WTC11 (cell line): Measurements from ENCODE around the gene RTEL1. TPM values are rescaled to one million over a fixed set of nuclear protein-coding genes. Genes with fewer than 3 reads are reported as not detected.

Experiments
- ATAC-seq: fragments of 200-7000 bp; cut with Tn5 transposase; 2 replicates; pipeline ENCODE4 v1.10.0; 2021; ENCODE audit warnings: mild to moderate bottlenecking, moderate library complexity
- CTCF ChIA-PET: fragments of 300-600 bp; sonication (Branson Sonifier 250); formaldehyde crosslinking; loops from one replicate; lab custom pipeline; 2021; ENCODE audit warnings: antibody characterized with exemption; lab: Charles Lee
- POLR2A ChIA-PET: fragments of 350-600 bp; sonication (Branson Sonifier 250); formaldehyde crosslinking; loops from one replicate; lab custom pipeline; 2021; ENCODE audit warnings: antibody characterized with exemption; lab: Charles Lee
- DNase-seq: peaks from one replicate; pipeline ENCODE4 v3.0.0; 2021; ENCODE audit warnings: low spot score
- H3K27ac Mint-ChIP-seq: 2 replicates; pipeline ENCODE4 v1.8.0; 2021; ENCODE audit warnings: mixed read lengths
- H3K27me3 Mint-ChIP-seq: 2 replicates; pipeline ENCODE4 v1.8.0; 2021; ENCODE audit warnings: low read depth, mild to moderate bottlenecking, moderate library complexity, mixed read lengths
- H3K36me3 Mint-ChIP-seq: 2 replicates; pipeline ENCODE4 v1.8.0; 2021; ENCODE audit warnings: mixed read lengths
- H3K4me1 Mint-ChIP-seq: 2 replicates; pipeline ENCODE4 v1.8.0; 2022; ENCODE audit warnings: mixed read lengths
- H3K4me3 Mint-ChIP-seq: 2 replicates; pipeline ENCODE4 v1.8.0; 2021; ENCODE audit warnings: mild to moderate bottlenecking, moderate library complexity, mixed read lengths
- H3K9me3 Mint-ChIP-seq: 2 replicates; pipeline ENCODE4 v1.8.0; 2021; ENCODE audit warnings: mixed read lengths
- ATF1 ChIP-seq: sonication (generic); formaldehyde crosslinking; IDR thresholded peaks from 2 replicates; pipeline ENCODE4 v1.8.1; 2023; ENCODE audit warnings: mild to moderate bottlenecking, moderate library complexity, missing genetic modification reagents
- ELF4 ChIP-seq: sonication (generic); formaldehyde crosslinking; IDR thresholded peaks from 2 replicates; pipeline ENCODE4 v1.8.1; 2022; ENCODE audit warnings: low read depth, mild to moderate bottlenecking, moderate library complexity, missing genetic modification reagents
- ESRRA ChIP-seq: sonication (generic); formaldehyde crosslinking; IDR thresholded peaks from 2 replicates; pipeline ENCODE4 v1.8.1; 2022; ENCODE audit warnings: mild to moderate bottlenecking, missing genetic modification reagents, borderline replicate concordance
- GTF2I ChIP-seq: fragments of 250-450 bp; sonication (Bioruptor Pico); conservative IDR thresholded peaks from 2 replicates; pipeline ENCODE4 v1.4.0; 2021; ENCODE audit warnings: mild to moderate bottlenecking
- JAZF1 ChIP-seq: fragments of 250-450 bp; sonication (Bioruptor Pico); IDR thresholded peaks from 2 replicates; pipeline ENCODE4 v1.9.0; 2021; ENCODE audit warnings: moderate library complexity, mild to moderate bottlenecking, inconsistent platforms
- NR2C2 ChIP-seq: sonication (generic); formaldehyde crosslinking; IDR thresholded peaks from 2 replicates; pipeline ENCODE4 v1.8.0; 2022; ENCODE audit warnings: mild to moderate bottlenecking, missing genetic modification reagents
- SMAD4 ChIP-seq: sonication (generic); formaldehyde crosslinking; IDR thresholded peaks from 2 replicates; pipeline ENCODE4 v1.8.0; 2022; ENCODE audit warnings: mild to moderate bottlenecking, missing genetic modification reagents
- TP53 ChIP-seq: sonication (generic); formaldehyde crosslinking; IDR thresholded peaks from 2 replicates; pipeline ENCODE4 v1.8.1; 2023; ENCODE audit warnings: mild to moderate bottlenecking, missing genetic modification reagents
- ZNF121 ChIP-seq: sonication (generic); formaldehyde crosslinking; IDR thresholded peaks from 2 replicates; pipeline ENCODE4 v1.8.0; 2023; ENCODE audit warnings: missing genetic modification reagents
- ZNF138 ChIP-seq: sonication (generic); formaldehyde crosslinking; conservative IDR thresholded peaks from 2 replicates; pipeline ENCODE4 v1.8.1; 2022; ENCODE audit warnings: mild to moderate bottlenecking, moderate library complexity, missing genetic modification reagents
- ZNF232 ChIP-seq: sonication (generic); formaldehyde crosslinking; IDR thresholded peaks from 2 replicates; pipeline ENCODE4 v1.8.0; 2022; ENCODE audit warnings: mild to moderate bottlenecking, missing genetic modification reagents
- ZNF416 ChIP-seq: fragments of 250-450 bp; sonication (Bioruptor Pico); IDR thresholded peaks from 2 replicates; pipeline ENCODE4 v1.9.0; 2021; ENCODE audit warnings: mild to moderate bottlenecking, inconsistent platforms
- total RNA-seq: library from RNA; stranded (reverse); gene quantifications from 3 replicates; pipeline ENCODE4 v1.2.3, GENCODE V29; 2021
- TF ChIP-seq, protein P1 (sequence below): sonication (generic); formaldehyde crosslinking; IDR thresholded peaks from 2 replicates; pipeline ENCODE4 v1.8.1; 2023; ENCODE audit warnings: mild to moderate bottlenecking, moderate library complexity, missing genetic modification reagents
- TF ChIP-seq, protein P2 (sequence below): fragments of 250-450 bp; sonication (Bioruptor Pico); IDR thresholded peaks from 2 replicates; pipeline ENCODE4 v1.9.0; 2021; ENCODE audit warnings: moderate library complexity, mild to moderate bottlenecking, inconsistent platforms, borderline replicate concordance
- TF ChIP-seq, protein P3 (sequence below): fragments of 250-450 bp; sonication (Bioruptor Pico); IDR thresholded peaks from 2 replicates; pipeline ENCODE4 v1.9.0; 2021; ENCODE audit warnings: mild to moderate bottlenecking, borderline replicate concordance
- TF ChIP-seq, protein P4 (sequence below): sonication (generic); formaldehyde crosslinking; IDR thresholded peaks from 2 replicates; pipeline ENCODE4 v1.8.1; 2022; ENCODE audit warnings: missing genetic modification reagents, borderline replicate concordance
- TF ChIP-seq, protein P5 (sequence below): fragments of 250-450 bp; sonication (Bioruptor Pico); IDR thresholded peaks from 2 replicates; pipeline ENCODE4 v1.9.0; 2021; ENCODE audit warnings: mild to moderate bottlenecking
- TF ChIP-seq, protein P6 (sequence below): sonication (generic); formaldehyde crosslinking; IDR thresholded peaks from 2 replicates; pipeline ENCODE4 v1.8.1; 2022; ENCODE audit warnings: low read depth, mild to moderate bottlenecking, moderate library complexity, missing genetic modification reagents, borderline replicate concordance

RTEL1 gene
- total RNA-seq, 1 experiment from 2014 or later = 44.9 TPM

DNA sequence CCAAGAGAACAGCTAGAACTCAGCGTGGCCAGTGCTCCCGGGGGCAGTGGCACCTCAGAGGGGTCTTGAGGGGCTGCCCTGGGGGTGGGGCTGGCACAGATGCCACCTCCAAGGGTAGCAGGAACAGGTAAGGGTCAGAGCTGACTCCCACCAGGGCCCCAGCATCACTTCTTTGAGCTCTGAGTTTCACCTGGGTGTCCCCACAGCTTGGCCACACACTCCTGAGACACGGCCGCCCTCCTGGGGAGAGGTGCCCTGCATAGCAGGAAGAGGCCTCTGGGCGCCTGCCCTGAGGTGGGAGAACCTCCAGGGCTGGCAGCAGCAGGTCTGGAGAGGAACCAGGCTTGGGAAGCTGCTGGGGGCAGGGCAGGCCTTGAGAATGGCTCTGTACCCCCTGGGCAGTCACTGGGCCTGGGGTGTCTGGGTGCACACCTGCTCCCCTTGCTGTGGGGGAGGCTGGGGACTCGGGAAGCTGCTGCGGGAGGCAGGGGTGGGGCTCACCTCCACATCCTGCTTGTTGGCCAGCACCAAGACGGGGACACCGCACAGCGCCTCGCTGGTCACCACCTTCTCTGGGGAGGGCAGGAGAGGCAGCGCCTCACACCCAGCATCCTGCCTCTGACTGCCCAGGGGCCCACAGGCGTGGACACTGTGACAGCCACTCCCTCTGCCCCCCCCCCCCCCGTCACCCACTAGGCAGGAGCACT is 43.4 kb downstream of the RTEL1 start (continued):
- TF ChIP-seq, protein P1, sequence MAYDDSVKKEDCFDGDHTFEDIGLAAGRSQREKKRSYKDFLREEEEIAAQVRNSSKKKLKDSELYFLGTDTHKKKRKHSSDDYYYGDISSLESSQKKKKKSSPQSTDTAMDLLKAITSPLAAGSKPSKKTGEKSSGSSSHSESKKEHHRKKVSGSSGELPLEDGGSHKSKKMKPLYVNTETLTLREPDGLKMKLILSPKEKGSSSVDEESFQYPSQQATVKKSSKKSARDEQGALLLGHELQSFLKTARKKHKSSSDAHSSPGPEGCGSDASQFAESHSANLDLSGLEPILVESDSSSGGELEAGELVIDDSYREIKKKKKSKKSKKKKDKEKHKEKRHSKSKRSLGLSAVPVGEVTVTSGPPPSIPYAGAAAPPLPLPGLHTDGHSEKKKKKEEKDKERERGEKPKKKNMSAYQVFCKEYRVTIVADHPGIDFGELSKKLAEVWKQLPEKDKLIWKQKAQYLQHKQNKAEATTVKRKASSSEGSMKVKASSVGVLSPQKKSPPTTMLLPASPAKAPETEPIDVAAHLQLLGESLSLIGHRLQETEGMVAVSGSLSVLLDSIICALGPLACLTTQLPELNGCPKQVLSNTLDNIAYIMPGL (CRISPR knock-in tag) = no peak
- TF ChIP-seq ZNF232 (CRISPR knock-in tag) (no peak), TP53 (CRISPR knock-in tag) (no peak), ELF4 (no peak)
- TF ChIP-seq, protein P2, sequence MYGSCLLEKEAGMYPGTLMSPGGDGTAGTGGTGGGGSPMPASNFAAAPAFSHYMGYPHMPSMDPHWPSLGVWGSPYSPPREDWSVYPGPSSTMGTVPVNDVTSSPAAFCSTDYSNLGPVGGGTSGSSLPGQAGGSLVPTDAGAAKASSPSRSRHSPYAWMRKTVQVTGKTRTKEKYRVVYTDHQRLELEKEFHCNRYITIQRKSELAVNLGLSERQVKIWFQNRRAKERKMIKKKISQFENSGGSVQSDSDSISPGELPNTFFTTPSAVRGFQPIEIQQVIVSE (CRISPR knock-in tag) = no peak
- TF ChIP-seq, protein P3, sequence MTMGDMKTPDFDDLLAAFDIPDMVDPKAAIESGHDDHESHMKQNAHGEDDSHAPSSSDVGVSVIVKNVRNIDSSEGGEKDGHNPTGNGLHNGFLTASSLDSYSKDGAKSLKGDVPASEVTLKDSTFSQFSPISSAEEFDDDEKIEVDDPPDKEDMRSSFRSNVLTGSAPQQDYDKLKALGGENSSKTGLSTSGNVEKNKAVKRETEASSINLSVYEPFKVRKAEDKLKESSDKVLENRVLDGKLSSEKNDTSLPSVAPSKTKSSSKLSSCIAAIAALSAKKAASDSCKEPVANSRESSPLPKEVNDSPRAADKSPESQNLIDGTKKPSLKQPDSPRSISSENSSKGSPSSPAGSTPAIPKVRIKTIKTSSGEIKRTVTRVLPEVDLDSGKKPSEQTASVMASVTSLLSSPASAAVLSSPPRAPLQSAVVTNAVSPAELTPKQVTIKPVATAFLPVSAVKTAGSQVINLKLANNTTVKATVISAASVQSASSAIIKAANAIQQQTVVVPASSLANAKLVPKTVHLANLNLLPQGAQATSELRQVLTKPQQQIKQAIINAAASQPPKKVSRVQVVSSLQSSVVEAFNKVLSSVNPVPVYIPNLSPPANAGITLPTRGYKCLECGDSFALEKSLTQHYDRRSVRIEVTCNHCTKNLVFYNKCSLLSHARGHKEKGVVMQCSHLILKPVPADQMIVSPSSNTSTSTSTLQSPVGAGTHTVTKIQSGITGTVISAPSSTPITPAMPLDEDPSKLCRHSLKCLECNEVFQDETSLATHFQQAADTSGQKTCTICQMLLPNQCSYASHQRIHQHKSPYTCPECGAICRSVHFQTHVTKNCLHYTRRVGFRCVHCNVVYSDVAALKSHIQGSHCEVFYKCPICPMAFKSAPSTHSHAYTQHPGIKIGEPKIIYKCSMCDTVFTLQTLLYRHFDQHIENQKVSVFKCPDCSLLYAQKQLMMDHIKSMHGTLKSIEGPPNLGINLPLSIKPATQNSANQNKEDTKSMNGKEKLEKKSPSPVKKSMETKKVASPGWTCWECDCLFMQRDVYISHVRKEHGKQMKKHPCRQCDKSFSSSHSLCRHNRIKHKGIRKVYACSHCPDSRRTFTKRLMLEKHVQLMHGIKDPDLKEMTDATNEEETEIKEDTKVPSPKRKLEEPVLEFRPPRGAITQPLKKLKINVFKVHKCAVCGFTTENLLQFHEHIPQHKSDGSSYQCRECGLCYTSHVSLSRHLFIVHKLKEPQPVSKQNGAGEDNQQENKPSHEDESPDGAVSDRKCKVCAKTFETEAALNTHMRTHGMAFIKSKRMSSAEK (CRISPR knock-in tag) = no peak
- TF ChIP-seq, all 79 proteins: peak for 0

DNA sequence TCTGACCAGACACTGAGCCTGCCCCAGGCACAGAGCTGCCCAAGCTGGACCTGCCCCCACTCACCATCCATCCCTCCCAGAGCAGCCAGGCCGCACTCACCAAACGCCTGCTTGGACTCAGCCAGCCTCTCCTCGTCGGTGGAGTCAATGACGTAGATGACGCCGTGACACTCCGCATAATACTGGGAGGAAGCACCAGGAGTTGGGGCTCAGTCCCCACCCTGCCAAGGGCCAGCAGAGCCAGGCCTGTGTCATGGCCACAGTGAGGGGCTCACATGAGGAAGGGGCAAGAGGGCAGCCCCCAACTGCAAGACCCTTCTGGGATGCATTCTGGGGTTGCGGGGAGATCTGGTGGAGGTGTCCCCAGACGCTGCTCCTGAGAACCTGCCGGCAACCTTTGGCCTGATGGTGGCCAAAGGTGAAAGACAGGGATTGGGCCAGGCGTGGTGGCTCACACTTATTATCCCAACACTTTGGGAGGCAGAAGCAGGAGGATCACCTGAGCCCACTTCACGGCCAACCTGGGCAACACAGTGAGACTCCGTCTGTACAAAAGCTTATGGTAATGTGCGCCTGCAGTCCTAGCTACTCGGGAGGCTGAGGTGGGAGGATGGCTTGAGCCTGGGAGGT is 44.0 kb downstream of the RTEL1 start:
- no peak overlapping the region for H3K4me3 Mint-ChIP-seq
- no peak overlapping the region for H3K27ac Mint-ChIP-seq
- no peak for DNase-seq
- CTCF ChIA-PET = interaction anchor here (1.4 kb wide), 1 partner anchor 36 kb away, joined by 3 read pairs; no protein-coding TSS in a partner anchor
- peaks cover 9% of the 10 kb centered on the region for H3K4me1 Mint-ChIP-seq
- peak; percentile 21; the same call in 1 of the 2 replicates for TF ChIP-seq ZNF121 (CRISPR knock-in tag)
- TF ChIP-seq ESRRA = no peak
- TF ChIP-seq GTF2I (CRISPR knock-in tag) = no peak
- TF ChIP-seq ATF1 (CRISPR knock-in tag) = no peak
- TF ChIP-seq JAZF1 (CRISPR knock-in tag) = no peak
- peaks cover 15% of the 10 kb centered on the region for H3K36me3 Mint-ChIP-seq
- ATAC-seq = no peak
- POLR2A ChIA-PET = no interaction called here
- H3K9me3 Mint-ChIP-seq = no peaks in the 10 kb centered on the region
- H3K27me3 Mint-ChIP-seq = no peaks in the 10 kb centered on the region

DNA sequence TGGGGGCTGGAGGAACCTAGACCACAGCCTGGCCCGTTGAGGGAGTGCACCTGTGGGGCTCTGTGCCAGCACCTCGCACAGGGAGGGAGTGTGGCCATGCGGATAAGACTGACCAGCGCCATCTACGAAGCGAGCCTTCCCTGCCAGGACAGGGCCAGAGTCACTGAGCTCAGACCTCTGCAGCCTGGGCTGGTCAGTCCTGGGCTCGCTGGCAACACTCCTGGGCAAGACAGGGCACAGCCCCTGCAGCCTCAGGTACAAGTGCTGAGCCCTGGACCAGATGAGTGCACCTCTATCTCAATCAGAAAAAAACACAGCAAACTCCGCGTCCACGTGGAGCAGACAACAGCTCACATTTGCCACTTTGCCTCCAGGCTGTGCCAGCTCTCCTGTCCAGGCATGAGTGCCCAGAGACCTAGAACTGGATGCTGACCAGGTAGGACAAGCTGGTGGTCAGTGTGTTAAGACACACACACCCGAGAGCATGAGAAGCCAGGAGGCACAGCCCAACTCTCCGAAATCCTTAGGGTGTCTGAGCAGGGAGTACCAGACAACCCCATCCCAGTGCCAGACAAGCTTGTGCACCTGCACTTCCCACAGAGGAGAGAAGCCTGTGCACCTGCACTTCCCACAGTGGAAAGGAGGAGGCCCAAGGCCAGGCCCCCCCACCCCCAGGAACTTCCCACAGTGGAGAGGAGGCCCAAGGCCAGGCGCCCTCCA is 44.8 kb downstream of the RTEL1 start:
- ATAC-seq (no peak), DNase-seq (no peak)
- Mint-ChIP-seq H3K4me1 (peaks cover 5% of the 10 kb centered on the region), H3K36me3 (peaks cover 15% of the 10 kb centered on the region), H3K4me3 (no peak overlapping the region), H3K27ac (no peak overlapping the region; the same call in 1 of the 2 replicates), H3K9me3 (no peaks in the 10 kb centered on the region), H3K27me3 (no peaks in the 10 kb centered on the region)
- POLR2A ChIA-PET = no interaction called here
- CTCF ChIA-PET = interaction anchor here (1.4 to 2.0 kb wide), 2 partner anchors 36 to 73 kb away, joined by 3 to 5 read pairs; no protein-coding TSS in a partner anchor
- TF ChIP-seq SMAD4 (CRISPR knock-in tag) (no peak), ZNF138 (CRISPR knock-in tag) (no peak), NR2C2 (CRISPR knock-in tag) (no peak), ZNF416 (CRISPR knock-in tag) (no peak)
- TF ChIP-seq, protein P4, sequence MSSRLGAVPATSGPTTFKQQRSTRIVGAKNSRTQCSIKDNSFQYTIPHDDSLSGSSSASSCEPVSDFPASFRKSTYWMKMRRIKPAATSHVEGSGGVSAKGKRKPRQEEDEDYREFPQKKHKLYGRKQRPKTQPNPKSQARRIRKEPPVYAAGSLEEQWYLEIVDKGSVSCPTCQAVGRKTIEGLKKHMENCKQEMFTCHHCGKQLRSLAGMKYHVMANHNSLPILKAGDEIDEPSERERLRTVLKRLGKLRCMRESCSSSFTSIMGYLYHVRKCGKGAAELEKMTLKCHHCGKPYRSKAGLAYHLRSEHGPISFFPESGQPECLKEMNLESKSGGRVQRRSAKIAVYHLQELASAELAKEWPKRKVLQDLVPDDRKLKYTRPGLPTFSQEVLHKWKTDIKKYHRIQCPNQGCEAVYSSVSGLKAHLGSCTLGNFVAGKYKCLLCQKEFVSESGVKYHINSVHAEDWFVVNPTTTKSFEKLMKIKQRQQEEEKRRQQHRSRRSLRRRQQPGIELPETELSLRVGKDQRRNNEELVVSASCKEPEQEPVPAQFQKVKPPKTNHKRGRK (CRISPR knock-in tag) = no peak
- TF ChIP-seq, protein P5, sequence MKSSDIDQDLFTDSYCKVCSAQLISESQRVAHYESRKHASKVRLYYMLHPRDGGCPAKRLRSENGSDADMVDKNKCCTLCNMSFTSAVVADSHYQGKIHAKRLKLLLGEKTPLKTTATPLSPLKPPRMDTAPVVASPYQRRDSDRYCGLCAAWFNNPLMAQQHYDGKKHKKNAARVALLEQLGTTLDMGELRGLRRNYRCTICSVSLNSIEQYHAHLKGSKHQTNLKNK (CRISPR knock-in tag) = no peak
- TF ChIP-seq, protein P6, sequence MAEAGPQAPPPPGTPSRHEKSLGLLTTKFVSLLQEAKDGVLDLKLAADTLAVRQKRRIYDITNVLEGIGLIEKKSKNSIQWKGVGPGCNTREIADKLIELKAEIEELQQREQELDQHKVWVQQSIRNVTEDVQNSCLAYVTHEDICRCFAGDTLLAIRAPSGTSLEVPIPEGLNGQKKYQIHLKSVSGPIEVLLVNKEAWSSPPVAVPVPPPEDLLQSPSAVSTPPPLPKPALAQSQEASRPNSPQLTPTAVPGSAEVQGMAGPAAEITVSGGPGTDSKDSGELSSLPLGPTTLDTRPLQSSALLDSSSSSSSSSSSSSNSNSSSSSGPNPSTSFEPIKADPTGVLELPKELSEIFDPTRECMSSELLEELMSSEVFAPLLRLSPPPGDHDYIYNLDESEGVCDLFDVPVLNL (CRISPR knock-in tag) = no peak
